Panc1 (cell line): ENCODE data around the gene DNAH6.

Experiments
- CTCF ChIP-seq: fragments of 450-650 bp; IDR thresholded peaks from 2 replicates; pipeline ENCODE4 v1.5.1; 2017; ENCODE audit warnings: mild to moderate bottlenecking
- POLR2AphosphoS5 ChIP-seq: IDR thresholded peaks from 2 replicates; pipeline ENCODE4 v1.6.1; 2012; ENCODE audit warnings: mild to moderate bottlenecking, low read depth, low read length, moderate library complexity
- SIN3A ChIP-seq: IDR thresholded peaks from 2 replicates; pipeline ENCODE4 v1.6.1; 2012; ENCODE audit warnings: low read depth, mild to moderate bottlenecking, low read length, moderate library complexity, borderline replicate concordance; ENCODE audit not compliant: insufficient read depth

GRCh38 chr2:84768840-84769239 lies 252.5 kb downstream of the DNAH6 start:
- TF ChIP-seq POLR2AphosphoS5 (no peak), CTCF (no peak), SIN3A (no peak)
